DND-41 (cell line): ENCODE data around the gene ABCC10.

Experiments
- CTCF ChIP-seq: IDR thresholded peaks from 2 replicates; pipeline ENCODE4 v1.5.1; 2012; ENCODE audit warnings: borderline replicate concordance, low read length, moderate library complexity, mild to moderate bottlenecking; ENCODE audit not compliant: poor library complexity, severe bottlenecking; ENCODE audit errors: extremely low read depth
- EZH2 ChIP-seq: IDR thresholded peaks from 3 replicates; pipeline ENCODE4 v1.6.1; 2012; ENCODE audit warnings: borderline replicate concordance, low read depth, mild to moderate bottlenecking, moderate library complexity, low read length, inconsistent platforms; ENCODE audit not compliant: severe bottlenecking

GRCh38 chr6:43428112-43428570 is 800 bp downstream of the ABCC10 start:
- TF ChIP-seq CTCF (no peak), EZH2 (no peak)
